Neural cell (in vitro differentiated cells): ENCODE results near the gene TSPAN3. TPM values are rescaled to one million over a fixed set of nuclear protein-coding genes. Genes with fewer than 3 reads are reported as not detected.

Source experiments
- H2AFZ ChIP-seq: fragments of 200-600, 300-800 bp; sonication (generic), shearing (Covaris generic); 2 replicates; pipeline ENCODE4 v1.6.0; 2014; ENCODE audit warnings: low read depth, mild to moderate bottlenecking, antibody characterized with exemption, low read length, moderate library complexity
- H3F3A ChIP-seq: fragments of 200-600 bp; shearing (Covaris generic); 2 replicates; pipeline ENCODE4 v1.6.1; 2016; ENCODE audit warnings: mild to moderate bottlenecking, moderate library complexity, mixed read lengths, antibody characterized with exemption, low read length; ENCODE audit not compliant: insufficient read depth, poor library complexity, severe bottlenecking
- H3K27ac ChIP-seq: fragments of 200-600, 300-800 bp; sonication (generic), shearing (Covaris generic); 2 replicates; pipeline ENCODE4 v1.5.1; 2014; ENCODE audit warnings: mild to moderate bottlenecking, low read length, moderate library complexity
- H3K27me3 ChIP-seq: fragments of 300-800, 200-600 bp; sonication (generic), shearing (Covaris generic); 2 replicates; pipeline ENCODE4 v1.6.0; 2014; ENCODE audit warnings: mild to moderate bottlenecking, low read depth, low read length, moderate library complexity; ENCODE audit not compliant: insufficient read depth
- H3K36me3 ChIP-seq: fragments of 300-800, 200-600 bp; sonication (generic), shearing (Covaris generic); 2 replicates; pipeline ENCODE4 v1.5.1; 2014; ENCODE audit warnings: mild to moderate bottlenecking, antibody characterized with exemption, low read length, moderate library complexity; ENCODE audit not compliant: insufficient read depth
- H3K4me2 ChIP-seq: fragments of 300-800, 200-600 bp; sonication (generic), shearing (Covaris generic); 2 replicates; pipeline ENCODE4 v1.6.0; 2014; ENCODE audit warnings: mild to moderate bottlenecking, low read length
- H3K4me3 ChIP-seq: fragments of 300-800, 200-600 bp; sonication (generic), shearing (Covaris generic); 2 replicates; pipeline ENCODE4 v1.5.1; 2014; ENCODE audit warnings: mild to moderate bottlenecking, low read length, moderate library complexity
- H3K79me2 ChIP-seq: fragments of 200-600 bp; shearing (Covaris generic); replicated peaks from 2 replicates; pipeline ENCODE4 v1.6.0; 2014; ENCODE audit warnings: mild to moderate bottlenecking, low read length, moderate library complexity; ENCODE audit not compliant: insufficient read depth
- H3K9ac ChIP-seq: fragments of 300-800, 200-600 bp; sonication (generic), shearing (Covaris generic); 2 replicates; pipeline ENCODE4 v1.6.1; 2016; ENCODE audit warnings: mild to moderate bottlenecking, low read length, mixed read lengths
- H3K9me2 ChIP-seq: fragments of 200-600 bp; shearing (Covaris generic); 2 replicates; pipeline ENCODE4 v1.6.1; 2016; ENCODE audit warnings: mild to moderate bottlenecking, low read length, mixed read lengths; ENCODE audit not compliant: insufficient read depth
- H3K9me3 ChIP-seq: fragments of 200-600, 300-800 bp; sonication (generic), shearing (Covaris generic); 2 replicates; pipeline ENCODE4 v1.6.1; 2016; ENCODE audit warnings: mild to moderate bottlenecking, mixed run types, low read length, moderate library complexity, mixed read lengths
- H4K20me1 ChIP-seq: fragments of 200-600 bp; shearing (Covaris generic); 2 replicates; pipeline ENCODE4 v1.6.1; 2016; ENCODE audit warnings: mild to moderate bottlenecking, mixed run types; ENCODE audit not compliant: insufficient read depth
- CTCF ChIP-seq: fragments of 450-650 bp; IDR thresholded peaks from 2 replicates; pipeline ENCODE4 v1.5.1; 2014; ENCODE audit warnings: antibody characterized with exemption, mild to moderate bottlenecking, moderate library complexity; ENCODE audit not compliant: poor library complexity, severe bottlenecking
- EP300 ChIP-seq: fragments of 450-650 bp; conservative IDR thresholded peaks from 2 replicates; pipeline ENCODE4 v1.6.1; 2014; ENCODE audit warnings: antibody characterized with exemption, mild to moderate bottlenecking, moderate library complexity; ENCODE audit not compliant: poor library complexity, severe bottlenecking
- EZH2 ChIP-seq: fragments of 200-600, 300-800 bp; shearing (Covaris generic), sonication (generic); IDR thresholded peaks from 2 replicates; pipeline ENCODE4 v1.6.1; 2014; ENCODE audit warnings: antibody characterized with exemption, low read length, borderline replicate concordance, mild to moderate bottlenecking; ENCODE audit not compliant: insufficient read depth, poor library complexity, severe bottlenecking
- MXI1 ChIP-seq: fragments of 450-650 bp; conservative IDR thresholded peaks from 2 replicates; pipeline ENCODE4 v1.6.1; 2014; ENCODE audit warnings: antibody characterized with exemption, mild to moderate bottlenecking; ENCODE audit not compliant: poor library complexity, severe bottlenecking
- POLR2AphosphoS5 ChIP-seq: IDR thresholded peaks from 2 replicates; pipeline ENCODE4 v1.6.1; 2012
- RAD21 ChIP-seq: fragments of 450-650 bp; conservative IDR thresholded peaks from 2 replicates; pipeline ENCODE4 v1.6.1; 2014; ENCODE audit warnings: antibody characterized with exemption, mild to moderate bottlenecking, moderate library complexity
- REST ChIP-seq: IDR thresholded peaks from 2 replicates; pipeline ENCODE4 v1.6.1; 2012; ENCODE audit warnings: borderline replicate concordance
- SMC3 ChIP-seq: fragments of 450-650 bp; conservative IDR thresholded peaks from 2 replicates; pipeline ENCODE4 v1.6.1; 2014; ENCODE audit warnings: antibody characterized with exemption, mild to moderate bottlenecking, moderate library complexity; ENCODE audit not compliant: poor library complexity
- TAF1 ChIP-seq: IDR thresholded peaks from 2 replicates; pipeline ENCODE4 v1.6.1; 2012; ENCODE audit warnings: low read depth
- polyA plus RNA-seq: library from polyadenylated mRNA; depleted of rRNA; stranded (reverse); fragments of >200 nt; gene quantifications from 2 replicates; pipeline ENCODE4 v1.2.3, GENCODE V29; 2014

Gene TSPAN3
- polyA plus RNA-seq, 1 donor from 2014 or later: 815 TPM

GRCh38 chr15:77096138-77096537 is 25.2 kb upstream of the TSPAN3 start:
- Histone ChIP-seq H3K9ac (no peak overlapping the region), H3K4me3 (no peak overlapping the region), H2AFZ (no peak overlapping the region), H3K9me3 (no peaks in the 10 kb centered on the region), H3K9me2 (no peaks in the 10 kb centered on the region), H3K4me2 (no peak overlapping the region), H3K36me3 (no peaks in the 10 kb centered on the region), H3K27me3 (no peaks in the 10 kb centered on the region), H4K20me1 (no peaks in the 10 kb centered on the region), H3K27ac (no peak overlapping the region), H3K79me2 (no peaks in the 10 kb centered on the region), H3F3A (no peaks in the 10 kb centered on the region)
- TF ChIP-seq RAD21: no peak
- TF ChIP-seq TAF1: no peak
- no peak for TF ChIP-seq MXI1
- no peak for TF ChIP-seq SMC3
- no peak for TF ChIP-seq POLR2AphosphoS5
- TF ChIP-seq CTCF: no peak
- no peak for TF ChIP-seq EP300
- no peak for TF ChIP-seq REST
- no peak for TF ChIP-seq EZH2

GRCh38 chr15:77094397-77095030 is 23.6 kb upstream of the TSPAN3 start:
- Histone ChIP-seq H3K27ac (no peak overlapping the region), H3K9ac (no peak overlapping the region), H4K20me1 (no peaks in the 10 kb centered on the region), H3K4me3 (no peak overlapping the region), H3K4me2 (no peak overlapping the region), H3K9me2 (no peaks in the 10 kb centered on the region), H3K36me3 (no peaks in the 10 kb centered on the region), H3K79me2 (no peaks in the 10 kb centered on the region), H2AFZ (no peak overlapping the region), H3K27me3 (no peaks in the 10 kb centered on the region), H3K9me3 (no peaks in the 10 kb centered on the region), H3F3A (no peaks in the 10 kb centered on the region)
- TF ChIP-seq CTCF (no peak), REST (no peak), EZH2 (no peak), RAD21 (no peak), EP300 (no peak)
